WTC11 (cell line): ENCODE measurements around the gene INSYN1.

ENCODE experiments used
- CBFB ChIP-seq: sonication (generic); formaldehyde crosslinking; IDR thresholded peaks from 2 replicates; pipeline ENCODE4 v1.8.1; 2022; ENCODE audit warnings: mild to moderate bottlenecking, low read depth, missing genetic modification reagents
- IRF2 ChIP-seq: sonication (generic); formaldehyde crosslinking; IDR thresholded peaks from 2 replicates; pipeline ENCODE4 v1.8.0; 2022; ENCODE audit warnings: low read depth, missing genetic modification reagents, borderline replicate concordance
- RELA ChIP-seq: sonication (generic); formaldehyde crosslinking; IDR thresholded peaks from 2 replicates; pipeline ENCODE4 v1.8.1; 2022; ENCODE audit warnings: missing genetic modification reagents, mild to moderate bottlenecking, borderline replicate concordance
- SP1 ChIP-seq: sonication (generic); formaldehyde crosslinking; conservative IDR thresholded peaks from 2 replicates; pipeline ENCODE4 v1.8.1; 2022; ENCODE audit warnings: missing genetic modification reagents
- TF ChIP-seq, protein P1 (sequence below): sonication (generic); formaldehyde crosslinking; IDR thresholded peaks from 2 replicates; pipeline ENCODE4 v1.8.0; 2022; ENCODE audit warnings: mild to moderate bottlenecking, missing genetic modification reagents
- TF ChIP-seq, protein P2 (sequence below): fragments of 200-600 bp; IDR thresholded peaks from 2 replicates; pipeline ENCODE4 v1.8.0; 2022; ENCODE audit warnings: antibody characterized with exemption
- TF ChIP-seq, protein P3 (sequence below): sonication (generic); formaldehyde crosslinking; IDR thresholded peaks from 2 replicates; pipeline ENCODE4 v1.8.0; 2022; ENCODE audit warnings: mild to moderate bottlenecking, missing genetic modification reagents
- TF ChIP-seq, protein P4 (sequence below): sonication (generic); formaldehyde crosslinking; IDR thresholded peaks from 2 replicates; pipeline ENCODE4 v1.8.1; 2022; ENCODE audit warnings: low read depth, mild to moderate bottlenecking, moderate library complexity, missing genetic modification reagents, borderline replicate concordance

DNA sequence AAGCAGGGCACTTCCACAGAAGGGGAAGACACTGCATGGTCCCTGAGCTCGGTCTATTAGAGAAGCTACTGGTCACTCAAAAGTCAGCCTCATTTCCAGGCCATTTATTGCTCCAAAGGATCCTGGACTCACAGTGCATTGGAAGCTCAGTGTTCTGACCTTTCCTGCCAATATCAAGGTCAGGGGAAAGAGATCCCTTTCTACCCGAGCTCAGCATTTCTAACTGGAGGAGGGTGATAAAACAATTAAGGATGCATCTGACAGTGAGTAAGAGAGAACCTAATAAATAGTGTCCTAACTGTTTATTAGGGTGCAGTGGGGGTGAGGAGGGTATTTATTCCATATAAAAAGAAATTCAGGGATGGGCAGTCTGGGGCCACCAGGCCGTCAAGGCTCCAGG, 26.8 kb upstream of the INSYN1 start:
- no peak for TF ChIP-seq IRF2 (CRISPR knock-in tag)
- no peak for TF ChIP-seq CBFB (CRISPR knock-in tag)
- TF ChIP-seq, protein P1, sequence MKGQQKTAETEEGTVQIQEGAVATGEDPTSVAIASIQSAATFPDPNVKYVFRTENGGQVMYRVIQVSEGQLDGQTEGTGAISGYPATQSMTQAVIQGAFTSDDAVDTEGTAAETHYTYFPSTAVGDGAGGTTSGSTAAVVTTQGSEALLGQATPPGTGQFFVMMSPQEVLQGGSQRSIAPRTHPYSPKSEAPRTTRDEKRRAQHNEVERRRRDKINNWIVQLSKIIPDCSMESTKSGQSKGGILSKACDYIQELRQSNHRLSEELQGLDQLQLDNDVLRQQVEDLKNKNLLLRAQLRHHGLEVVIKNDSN (CRISPR knock-in tag): no peak
- TF ChIP-seq, protein P2, sequence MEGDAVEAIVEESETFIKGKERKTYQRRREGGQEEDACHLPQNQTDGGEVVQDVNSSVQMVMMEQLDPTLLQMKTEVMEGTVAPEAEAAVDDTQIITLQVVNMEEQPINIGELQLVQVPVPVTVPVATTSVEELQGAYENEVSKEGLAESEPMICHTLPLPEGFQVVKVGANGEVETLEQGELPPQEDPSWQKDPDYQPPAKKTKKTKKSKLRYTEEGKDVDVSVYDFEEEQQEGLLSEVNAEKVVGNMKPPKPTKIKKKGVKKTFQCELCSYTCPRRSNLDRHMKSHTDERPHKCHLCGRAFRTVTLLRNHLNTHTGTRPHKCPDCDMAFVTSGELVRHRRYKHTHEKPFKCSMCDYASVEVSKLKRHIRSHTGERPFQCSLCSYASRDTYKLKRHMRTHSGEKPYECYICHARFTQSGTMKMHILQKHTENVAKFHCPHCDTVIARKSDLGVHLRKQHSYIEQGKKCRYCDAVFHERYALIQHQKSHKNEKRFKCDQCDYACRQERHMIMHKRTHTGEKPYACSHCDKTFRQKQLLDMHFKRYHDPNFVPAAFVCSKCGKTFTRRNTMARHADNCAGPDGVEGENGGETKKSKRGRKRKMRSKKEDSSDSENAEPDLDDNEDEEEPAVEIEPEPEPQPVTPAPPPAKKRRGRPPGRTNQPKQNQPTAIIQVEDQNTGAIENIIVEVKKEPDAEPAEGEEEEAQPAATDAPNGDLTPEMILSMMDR: no peak
- no peak for TF ChIP-seq SP1 (CRISPR knock-in tag)
- TF ChIP-seq RELA (CRISPR knock-in tag): no peak
- TF ChIP-seq, protein P3, sequence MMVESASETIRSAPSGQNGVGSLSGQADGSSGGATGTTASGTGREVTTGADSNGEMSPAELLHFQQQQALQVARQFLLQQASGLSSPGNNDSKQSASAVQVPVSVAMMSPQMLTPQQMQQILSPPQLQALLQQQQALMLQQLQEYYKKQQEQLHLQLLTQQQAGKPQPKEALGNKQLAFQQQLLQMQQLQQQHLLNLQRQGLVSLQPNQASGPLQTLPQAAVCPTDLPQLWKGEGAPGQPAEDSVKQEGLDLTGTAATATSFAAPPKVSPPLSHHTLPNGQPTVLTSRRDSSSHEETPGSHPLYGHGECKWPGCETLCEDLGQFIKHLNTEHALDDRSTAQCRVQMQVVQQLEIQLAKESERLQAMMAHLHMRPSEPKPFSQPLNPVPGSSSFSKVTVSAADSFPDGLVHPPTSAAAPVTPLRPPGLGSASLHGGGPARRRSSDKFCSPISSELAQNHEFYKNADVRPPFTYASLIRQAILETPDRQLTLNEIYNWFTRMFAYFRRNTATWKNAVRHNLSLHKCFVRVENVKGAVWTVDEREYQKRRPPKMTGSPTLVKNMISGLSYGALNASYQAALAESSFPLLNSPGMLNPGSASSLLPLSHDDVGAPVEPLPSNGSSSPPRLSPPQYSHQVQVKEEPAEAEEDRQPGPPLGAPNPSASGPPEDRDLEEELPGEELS (CRISPR knock-in tag): no peak
- TF ChIP-seq, protein P4, sequence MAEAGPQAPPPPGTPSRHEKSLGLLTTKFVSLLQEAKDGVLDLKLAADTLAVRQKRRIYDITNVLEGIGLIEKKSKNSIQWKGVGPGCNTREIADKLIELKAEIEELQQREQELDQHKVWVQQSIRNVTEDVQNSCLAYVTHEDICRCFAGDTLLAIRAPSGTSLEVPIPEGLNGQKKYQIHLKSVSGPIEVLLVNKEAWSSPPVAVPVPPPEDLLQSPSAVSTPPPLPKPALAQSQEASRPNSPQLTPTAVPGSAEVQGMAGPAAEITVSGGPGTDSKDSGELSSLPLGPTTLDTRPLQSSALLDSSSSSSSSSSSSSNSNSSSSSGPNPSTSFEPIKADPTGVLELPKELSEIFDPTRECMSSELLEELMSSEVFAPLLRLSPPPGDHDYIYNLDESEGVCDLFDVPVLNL (CRISPR knock-in tag): no peak
